ENCODE results near the gene SMARCAL1.

- TF ChIP-seq CTCF (IDR thresholded peaks at IDR 0.05) (no peak), POLR2AphosphoS5 (IDR thresholded peaks at IDR 0.05; ENCODE audit: low read depth, low read length) (no peak), TCF7L2 (IDR thresholded peaks at IDR 0.05; ENCODE audit: low read depth, low read length) (no peak), SIN3A (IDR thresholded peaks at IDR 0.05; ENCODE audit: borderline replicate concordance, insufficient read depth, low read depth, low read length) (no peak)
Measured at GRCh38 chr2:216448829-216449228, 36.5 kb downstream of the SMARCAL1 start.
